Keratinocyte (primary cell): ENCODE results near the gene DHRS12. TPM values are rescaled to one million over a fixed set of nuclear protein-coding genes. Genes with fewer than 3 reads are reported as not detected.
A peak's percentile ranks its signal among the peaks of the same experiment; 100 is the strongest.

Experiments
- DNase-seq: peaks from one replicate; pipeline ENCODE4 v3.0.0-alpha.2; 2011; ENCODE audit warnings: low read depth, missing footprints, low spot score
- FAIRE-seq: peaks from 2 replicates; lab custom pipeline; 2011; peaks lifted over from hg19 to GRCh38; lab: Jason Lieb, UNC
- H2AFZ ChIP-seq: 2 replicates; pipeline ENCODE4 v1.6.0; 2012; ENCODE audit warnings: low read length, control low read depth, inconsistent platforms; ENCODE audit not compliant: control insufficient read depth
- H3K27ac ChIP-seq: 2 replicates; pipeline ENCODE4 v1.5.1; 2011; ENCODE audit warnings: low read length; ENCODE audit not compliant: control insufficient read depth, insufficient read depth
- H3K27me3 ChIP-seq: 3 replicates; pipeline ENCODE4 v1.6.0; 2011; ENCODE audit warnings: low read length; ENCODE audit not compliant: control insufficient read depth, insufficient read depth; ENCODE audit errors: extremely low read depth
- H3K36me3 ChIP-seq, 2 experiments: 2 replicates in 1 of 2; 3 replicates in 1 of 2; pipeline ENCODE4 v1.5.1; 2011; ENCODE audit warnings: low read length in 2 of 2, mild to moderate bottlenecking in 1 of 2; ENCODE audit not compliant: control insufficient read depth in 2 of 2, insufficient read depth in 2 of 2; ENCODE audit errors: extremely low read depth in 1 of 2
- H3K4me1 ChIP-seq: 3 replicates; pipeline ENCODE4 v1.5.1; 2011; ENCODE audit warnings: low read length; ENCODE audit not compliant: control insufficient read depth, insufficient read depth; ENCODE audit errors: extremely low read depth
- H3K4me2 ChIP-seq: 3 replicates; pipeline ENCODE4 v1.6.0; 2011; ENCODE audit warnings: low read depth, low read length; ENCODE audit not compliant: control insufficient read depth, insufficient read depth; ENCODE audit errors: extremely low read depth
- H3K4me3 ChIP-seq, 3 experiments: fragments of 200-600 bp in 1 of 3; sonication (generic) in 1 of 3; 2 replicates in 2 of 3; 3 replicates in 1 of 3; pipeline ENCODE4 v1.5.1; 2011 to 2016; ENCODE audit warnings: low read length in 3 of 3, mild to moderate bottlenecking in 3 of 3, control low read depth in 2 of 3, inconsistent platforms in 1 of 3, low read depth in 1 of 3, mixed read lengths in 1 of 3, mixed run types in 1 of 3, moderate library complexity in 1 of 3; ENCODE audit not compliant: control insufficient read depth in 2 of 3, insufficient read depth in 2 of 3; ENCODE audit errors: extremely low read depth in 1 of 3
- H3K79me2 ChIP-seq: 2 replicates; pipeline ENCODE4 v1.6.0; 2012; ENCODE audit warnings: low read length; ENCODE audit not compliant: control insufficient read depth, insufficient read depth
- H3K9ac ChIP-seq: 3 replicates; pipeline ENCODE4 v1.6.0; 2011; ENCODE audit warnings: low read length; ENCODE audit not compliant: control insufficient read depth, insufficient read depth; ENCODE audit errors: extremely low read depth
- H3K9me1 ChIP-seq: 3 replicates; pipeline ENCODE4 v1.6.0; 2011; ENCODE audit warnings: low read length; ENCODE audit not compliant: control insufficient read depth, insufficient read depth; ENCODE audit errors: extremely low read depth
- H3K9me3 ChIP-seq: 2 replicates; pipeline ENCODE4 v1.5.1; 2012; ENCODE audit warnings: low read depth, low read length; ENCODE audit not compliant: control insufficient read depth
- H4K20me1 ChIP-seq: 3 replicates; pipeline ENCODE4 v1.6.0; 2011; ENCODE audit warnings: low read length; ENCODE audit not compliant: control insufficient read depth, insufficient read depth; ENCODE audit errors: extremely low read depth
- CTCF ChIP-seq, 3 experiments: IDR thresholded peaks in 1 of 3; conservative IDR thresholded peaks in 1 of 3; optimal IDR thresholded peaks in 1 of 3; 2 replicates in 2 of 3; 3 replicates in 1 of 3; pipeline versions ENCODE3 to v1.5.1; 2011; ENCODE audit warnings: low read length in 3 of 3, mild to moderate bottlenecking in 3 of 3, moderate library complexity in 2 of 3, control low read depth in 1 of 3, inconsistent platforms in 1 of 3; ENCODE audit not compliant: insufficient read depth in 2 of 3; ENCODE audit errors: extremely low read depth in 1 of 3
- EZH2 ChIP-seq: IDR thresholded peaks from one replicate; pipeline ENCODE4 v1.6.1; 2012; ENCODE audit warnings: inconsistent platforms, mild to moderate bottlenecking, low read length, moderate library complexity
- dilution Hi-C: fragments of 300-500 bp; cut with MboI; formaldehyde crosslinking; loops from one replicate; pipeline ENCODE4 v1.7.0; 2020; ENCODE audit warnings: low sequenced_read_pairs; ENCODE audit not compliant: extremely low pct_ligation_motif_present
- polyA minus RNA-seq, 3 experiments: library from RNA; depleted of rRNA, polyadenylated mRNA; stranded (reverse); fragments of >200 nt; gene quantifications; 1 replicate in 1 of 3; 2 replicates in 1 of 3; 3 replicates in 1 of 3; pipeline ENCODE4 v1.2.3, GENCODE V29; 2011
- polyA plus RNA-seq, 5 experiments: library from polyadenylated mRNA; depleted of rRNA in 3 of 5; stranded (reverse) in 3 of 5; stranded (forward) in 1 of 5; unstranded in 1 of 5; fragments of >200 nt; gene quantifications; 1 replicate in 1 of 5; 2 replicates in 3 of 5; 3 replicates in 1 of 5; pipeline versions ENCODE4 v1.2.1 to v1.2.3, GENCODE V29; 2011 to 2012; ENCODE audit warnings: missing spikeins in 2 of 5, low read depth in 1 of 5, low replicate concordance in 1 of 5

DHRS12 gene
- 5.4 to 7.3 TPM (median 6.1 TPM) in 3 replicates for polyA plus RNA-seq
- polyA plus RNA-seq (2011; ENCODE audit: low read depth), result 11.3 TPM
- 7.3 and 7.5 TPM in 2 replicates for polyA plus RNA-seq (2011; cell fraction: cytosol; rRNA removed)
- 3.8 and 5.6 TPM in 2 replicates for polyA plus RNA-seq (2011; cell fraction: nucleus; rRNA removed)
- 4.8 and 7.2 TPM in 2 replicates for polyA plus RNA-seq (2012; ENCODE audit: low replicate concordance)
- polyA minus RNA-seq, result 1.4 to 4.3 TPM (median 3.9 TPM) in 3 replicates
- 3.8 TPM for polyA minus RNA-seq (2011; cell fraction: cytosol; rRNA and poly(A)+ RNA removed)
- polyA minus RNA-seq (2011; cell fraction: nucleus; rRNA and poly(A)+ RNA removed), result 1.9 and 3.1 TPM in 2 replicates

- Histone ChIP-seq H3K9ac (peak within 1 kb of the TSS; percentile 90), H3K4me3 (peak within 1 kb of the TSS; percentile 65 to 79 (median 77)), H3K9me3 (no peaks in the 10 kb centered on the region), H2AFZ (peak within 1 kb of the TSS; percentile 94), H3K9me1 (no peaks in the 10 kb centered on the region), H3K36me3 (no peaks in the 10 kb centered on the region), H3K4me2 (peak within 1 kb of the TSS; percentile 94), H4K20me1 (no peaks in the 10 kb centered on the region), H3K4me1 (peaks cover 25% of the 10 kb centered on the region), H3K27ac (peak within 1 kb of the TSS; percentile 87), H3K79me2 (no peaks in the 10 kb centered on the region), H3K27me3 (no peaks in the 10 kb centered on the region)
- peak; percentile 46 for DNase-seq
- no peak for FAIRE-seq
- dilution Hi-C loops, result no loop called here
- no peak for TF ChIP-seq EZH2
- no peak for TF ChIP-seq CTCF (optimal IDR thresholded peaks at IDR 0.05 in 1 of 3, IDR thresholded peaks at IDR 0.05 in 1 of 3, conservative IDR thresholded peaks at IDR 0.05 in 1 of 3; ENCODE audit: extremely low read depth in 1 of 3, insufficient read depth in 2 of 3, low read length in 3 of 3)
These were observed at the start of gene DHRS12 for GRCh38 chr13:51803422-51804294. Gene DHRS12, minus strand, starts transcription at chr13:51804163. Its CDS starts 4,504 bp downstream, at chr13:51799659.

GRCh38 chr13:51849145-51850101 is 45.5 kb upstream of the DHRS12 start:
- Histone ChIP-seq H3K9me1 (no peaks in the 10 kb centered on the region), H3K79me2 (no peaks in the 10 kb centered on the region), H3K27me3 (peaks cover 5% of the 10 kb centered on the region), H3K4me1 (no peaks in the 10 kb centered on the region), H3K9me3 (no peaks in the 10 kb centered on the region), H3K4me3 (no peak overlapping the region), H3K4me2 (no peak overlapping the region), H2AFZ (no peak overlapping the region), H3K27ac (no peak overlapping the region), H4K20me1 (no peaks in the 10 kb centered on the region), H3K36me3 (no peaks in the 10 kb centered on the region), H3K9ac (no peak overlapping the region)
- DNase-seq (no peak), FAIRE-seq (no peak)
- peak; percentile 57 to 80 (median 80) for TF ChIP-seq CTCF (optimal IDR thresholded peaks at IDR 0.05 in 1 of 3, IDR thresholded peaks at IDR 0.05 in 1 of 3, conservative IDR thresholded peaks at IDR 0.05 in 1 of 3; ENCODE audit: extremely low read depth in 1 of 3, insufficient read depth in 2 of 3, low read length in 3 of 3)
- no peak for TF ChIP-seq EZH2
- dilution Hi-C loops, result no loop called here
